ENCODE measurements around the gene WARS2.
"Not testable (repeated sequence)": the region's sequence is repeated elsewhere in the genome, so short reads cannot be mapped to it uniquely, and the experiment has no call there.

Gene WARS2

GRCh38 chr1:119136401-119136800, 4.1 kb downstream of the WARS2 start:
- DNase-seq, result no peak

- no peak for DNase-seq
Measured at GRCh38 chr1:119133987-119134386, 6.5 kb downstream of the WARS2 start.

- no peak for DNase-seq
Measured at GRCh38 chr1:119132179-119132578, 8.3 kb downstream of the WARS2 start.

- DNase-seq, result no peak
Measured at GRCh38 chr1:119125874-119126273, 14.6 kb downstream of the WARS2 start.

GRCh38 chr1:119124764-119125163, 15.7 kb downstream of the WARS2 start:
- DNase-seq, result no peak

GRCh38 chr1:119121872-119122271, 18.6 kb downstream of the WARS2 start:
- not testable (repeated sequence) for DNase-seq

GRCh38 chr1:119116725-119117124, 23.7 kb downstream of the WARS2 start:
- no peak for DNase-seq

- DNase-seq, result no peak
Measured at GRCh38 chr1:119115736-119116135, 24.7 kb downstream of the WARS2 start.

GRCh38 chr1:119115311-119115710, 25.1 kb downstream of the WARS2 start:
- DNase-seq, result peak; percentile 90

GRCh38 chr1:119114786-119115185, 25.7 kb downstream of the WARS2 start:
- peak; percentile 83 for DNase-seq

- no peak for DNase-seq
Measured at GRCh38 chr1:119112791-119113190, 27.7 kb downstream of the WARS2 start.

- no peak for DNase-seq
Measured at GRCh38 chr1:119112244-119112643, 28.2 kb downstream of the WARS2 start.

- no peak for DNase-seq
Measured at GRCh38 chr1:119108988-119109387, 31.5 kb downstream of the WARS2 start.

GRCh38 chr1:119103764-119104163, 36.7 kb downstream of the WARS2 start:
- DNase-seq, result no peak

GRCh38 chr1:119102051-119102450, 38.4 kb downstream of the WARS2 start:
- no peak for DNase-seq

GRCh38 chr1:119101563-119101962, 38.9 kb downstream of the WARS2 start:
- DNase-seq, result no peak

GRCh38 chr1:119099775-119100174, 40.7 kb downstream of the WARS2 start:
- no peak for DNase-seq

GRCh38 chr1:119097380-119097779, 43.1 kb downstream of the WARS2 start:
- no peak for DNase-seq

- DNase-seq, result no peak
Measured at GRCh38 chr1:119093721-119094120, 46.7 kb downstream of the WARS2 start.

GRCh38 chr1:119091618-119092017, 48.8 kb downstream of the WARS2 start:
- DNase-seq, result no peak

GRCh38 chr1:119090250-119090649, 50.2 kb downstream of the WARS2 start:
- no peak for DNase-seq

GRCh38 chr1:119086830-119087229, 53.6 kb downstream of the WARS2 start:
- DNase-seq, result no peak

- no peak for DNase-seq
Measured at GRCh38 chr1:119084798-119085197, 55.7 kb downstream of the WARS2 start.

- no peak for DNase-seq
Measured at GRCh38 chr1:119083980-119084379, 56.5 kb downstream of the WARS2 start.

GRCh38 chr1:119083479-119083878, 57.0 kb downstream of the WARS2 start:
- no peak for DNase-seq

GRCh38 chr1:119081700-119082099, 58.8 kb downstream of the WARS2 start:
- no peak for DNase-seq
